ENCODE results near the gene AHI1.
"Not testable (repeated sequence)": the region's sequence is repeated elsewhere in the genome, so short reads cannot be mapped to it uniquely, and the experiment has no call there.

The AHI1 gene

DNA sequence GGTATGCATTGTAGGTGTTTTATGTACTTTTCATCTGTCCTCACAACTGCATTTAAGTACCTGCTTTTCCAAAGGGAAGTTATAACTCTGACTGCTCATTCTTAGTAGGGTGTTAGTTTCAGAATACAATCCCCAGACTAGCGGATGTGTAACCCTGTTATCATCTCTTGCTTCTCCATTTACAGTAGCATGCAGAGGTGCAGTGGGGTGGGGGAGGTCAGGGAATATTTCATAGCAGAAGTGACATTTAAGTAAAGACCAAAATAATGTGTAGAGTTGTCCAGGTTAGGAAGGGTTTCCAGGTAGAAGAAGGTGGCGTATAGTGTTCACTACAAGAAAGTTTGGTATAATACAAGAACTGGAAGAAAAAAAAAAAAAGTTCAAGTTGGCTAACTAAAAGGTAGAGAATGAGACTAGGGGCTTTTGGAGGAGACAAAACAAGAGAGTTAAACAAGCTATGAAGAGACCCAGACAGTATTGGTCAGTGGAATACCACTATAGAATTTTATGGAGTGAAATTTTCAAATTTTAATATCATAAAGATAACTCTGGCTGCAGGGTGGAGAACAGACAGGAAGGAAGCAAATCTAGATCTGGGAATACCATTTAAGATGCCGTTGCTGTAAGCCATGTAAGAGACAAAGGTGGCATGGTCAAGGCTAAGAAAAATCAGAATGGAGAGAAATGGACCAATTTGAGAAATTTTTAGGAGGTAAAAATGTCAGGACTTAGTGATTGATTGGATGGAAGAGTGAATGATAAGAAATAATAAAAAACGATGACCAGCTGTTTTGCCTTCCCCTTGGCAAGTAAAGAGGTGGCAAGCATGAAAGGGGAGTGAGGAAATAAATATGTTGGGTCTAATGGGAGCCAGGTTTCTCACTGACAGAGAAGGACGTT, 2.2 kb upstream of the AHI1 start:
- no peak for TF ChIP-seq CTCF (conservative IDR thresholded peaks at IDR 0.05; ENCODE audit: control insufficient read depth, insufficient read depth, low read depth, low read length)
- DNase-seq (ENCODE audit: low read depth) = no peak
- no peak overlapping the region for H3K4me3 ChIP-seq (ENCODE audit: control insufficient read depth, low read depth, low read length)

DNA sequence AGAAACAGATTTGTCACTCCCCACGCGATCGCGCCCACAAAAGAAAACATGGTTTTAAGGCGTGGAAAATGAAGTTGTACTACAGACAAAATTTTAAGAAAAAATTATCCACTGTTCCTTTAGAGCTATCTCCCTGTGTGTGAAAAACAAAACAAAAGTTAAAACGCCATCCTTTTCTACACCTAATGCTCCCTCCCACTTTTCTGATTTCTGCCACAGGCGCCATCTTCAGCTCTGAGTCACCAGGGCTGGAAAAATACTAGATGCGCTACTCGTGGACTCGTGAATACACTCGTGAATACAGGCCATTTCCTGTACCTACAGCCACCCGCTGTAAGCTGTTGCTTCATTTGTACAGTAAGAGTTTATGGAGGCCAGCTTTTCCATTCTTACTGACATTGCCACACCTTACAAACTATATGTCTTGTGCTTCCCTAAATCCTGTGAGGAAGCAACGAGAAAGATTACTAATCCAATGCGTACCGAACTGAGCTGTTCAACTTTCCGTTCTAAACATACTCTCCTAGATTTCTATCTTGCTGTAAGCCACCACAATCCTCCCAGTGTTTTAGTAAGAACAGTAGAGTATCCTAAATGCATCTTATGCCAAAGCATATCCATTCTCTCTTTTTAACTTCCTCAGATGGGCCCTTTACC, 773 bp upstream of the AHI1 start:
- peak overlapping the region; percentile 93 for H3K4me3 ChIP-seq (ENCODE audit: control insufficient read depth, low read depth, low read length)
- DNase-seq (ENCODE audit: low read depth) = peak; percentile 93
- no peak for TF ChIP-seq CTCF (conservative IDR thresholded peaks at IDR 0.05; ENCODE audit: control insufficient read depth, insufficient read depth, low read depth, low read length)

- TF ChIP-seq CTCF (conservative IDR thresholded peaks at IDR 0.05; ENCODE audit: control insufficient read depth, insufficient read depth, low read depth, low read length) = no peak
- peak overlapping the region; percentile 93 for H3K4me3 ChIP-seq (ENCODE audit: control insufficient read depth, low read depth, low read length)
- DNase-seq (ENCODE audit: low read depth) = no peak
Measured at GRCh38 chr6:135496800-135497411, 634 bp downstream of the AHI1 start.

- TF ChIP-seq CTCF (conservative IDR thresholded peaks at IDR 0.05; ENCODE audit: control insufficient read depth, insufficient read depth, low read depth, low read length) = no peak
- no peak overlapping the region for H3K4me3 ChIP-seq (ENCODE audit: control insufficient read depth, low read depth, low read length)
- peak; percentile 27 for DNase-seq (ENCODE audit: low read depth)
Measured at GRCh38 chr6:135493218-135493961, 4.2 kb downstream of the AHI1 start.

- no peak for TF ChIP-seq CTCF (conservative IDR thresholded peaks at IDR 0.05; ENCODE audit: control insufficient read depth, insufficient read depth, low read depth, low read length)
- no peak for DNase-seq (ENCODE audit: low read depth)
- no peak overlapping the region for H3K4me3 ChIP-seq (ENCODE audit: control insufficient read depth, low read depth, low read length)
Measured at GRCh38 chr6:135490381-135490780, 7.2 kb downstream of the AHI1 start.

GRCh38 chr6:135488023-135488422, 9.5 kb downstream of the AHI1 start:
- no peak overlapping the region for H3K4me3 ChIP-seq (ENCODE audit: control insufficient read depth, low read depth, low read length)
- DNase-seq (ENCODE audit: low read depth) = peak; percentile 65
- TF ChIP-seq CTCF (conservative IDR thresholded peaks at IDR 0.05; ENCODE audit: control insufficient read depth, insufficient read depth, low read depth, low read length) = no peak

DNA sequence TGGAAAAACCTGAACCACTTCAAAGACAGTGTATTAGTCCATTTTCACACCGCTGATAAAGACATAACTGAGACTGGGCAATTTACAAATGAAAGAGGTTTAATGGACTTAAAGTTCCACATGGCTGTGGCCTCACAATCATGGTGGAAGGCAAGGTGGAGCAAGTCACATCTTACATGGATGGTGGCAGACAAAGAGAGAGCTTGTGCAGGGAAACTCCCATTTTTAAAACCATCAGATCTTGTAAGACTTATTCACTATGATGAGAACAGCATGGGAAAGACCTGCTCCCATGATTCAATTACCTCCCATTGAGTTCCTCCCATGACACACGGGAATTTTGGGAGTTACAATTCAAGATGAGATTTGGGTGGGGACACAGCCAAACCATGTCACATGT, 13.6 kb downstream of the AHI1 start:
- not testable (repeated sequence) for H3K4me3 ChIP-seq (ENCODE audit: control insufficient read depth, low read depth, low read length); DNase-seq (ENCODE audit: low read depth)
